MM.1S (cell line): Measurements from ENCODE around the gene UQCC2.

Experiments used
- EZH2 ChIP-seq: fragments of 300-600 bp; sonication (generic); optimal IDR thresholded peaks from 2 replicates; pipeline ENCODE3; 2017; ENCODE audit warnings: low read depth, mild to moderate bottlenecking, antibody characterized with exemption, low read length, mixed read lengths
- EZH2phosphoT487 ChIP-seq: fragments of 300-600 bp; sonication (generic); IDR thresholded peaks from 2 replicates; pipeline ENCODE4 v1.6.1; 2018; ENCODE audit warnings: antibody characterized with exemption, low read length
- TF ChIP-seq, protein P1 (sequence below): fragments of 300-600 bp; sonication (generic); IDR thresholded peaks from 2 replicates; pipeline ENCODE4 v1.5.1; 2016; ENCODE audit warnings: antibody characterized with exemption, low read length, mixed read lengths

DNA sequence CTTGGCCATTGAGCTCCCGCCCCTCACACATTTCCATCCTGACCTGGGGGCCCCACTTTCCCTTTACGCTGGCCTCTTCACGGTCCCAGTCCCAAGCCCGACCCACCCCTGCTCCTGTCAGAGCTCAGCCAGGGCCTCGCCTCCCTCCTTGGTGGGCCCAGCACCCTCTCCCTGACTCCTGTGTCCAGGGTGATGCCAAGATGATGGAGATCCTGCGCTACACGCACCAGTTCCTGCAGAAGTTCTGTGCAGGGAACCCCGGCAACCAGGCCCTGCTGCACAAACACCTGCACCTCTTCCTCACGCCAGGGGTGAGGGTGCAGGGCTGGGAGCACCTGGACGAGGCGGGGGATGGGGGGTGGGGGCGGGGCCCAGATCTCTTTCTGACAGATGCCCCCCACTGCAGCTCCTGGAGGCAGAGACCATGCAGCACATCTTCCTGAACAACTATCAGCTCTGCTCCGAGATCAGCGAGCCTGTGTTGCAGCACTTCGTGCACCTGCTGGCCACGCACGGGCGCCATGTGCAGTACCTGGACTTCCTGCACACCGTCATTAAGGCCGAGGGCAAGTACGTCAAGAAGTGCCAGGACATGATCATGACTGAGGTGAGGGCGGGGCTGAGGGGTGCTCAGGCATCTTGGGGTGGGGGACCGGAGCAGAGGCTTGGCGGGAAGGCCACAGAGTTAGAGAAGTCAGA, 33.1 kb downstream of the UQCC2 start:
- TF ChIP-seq, protein P1, sequence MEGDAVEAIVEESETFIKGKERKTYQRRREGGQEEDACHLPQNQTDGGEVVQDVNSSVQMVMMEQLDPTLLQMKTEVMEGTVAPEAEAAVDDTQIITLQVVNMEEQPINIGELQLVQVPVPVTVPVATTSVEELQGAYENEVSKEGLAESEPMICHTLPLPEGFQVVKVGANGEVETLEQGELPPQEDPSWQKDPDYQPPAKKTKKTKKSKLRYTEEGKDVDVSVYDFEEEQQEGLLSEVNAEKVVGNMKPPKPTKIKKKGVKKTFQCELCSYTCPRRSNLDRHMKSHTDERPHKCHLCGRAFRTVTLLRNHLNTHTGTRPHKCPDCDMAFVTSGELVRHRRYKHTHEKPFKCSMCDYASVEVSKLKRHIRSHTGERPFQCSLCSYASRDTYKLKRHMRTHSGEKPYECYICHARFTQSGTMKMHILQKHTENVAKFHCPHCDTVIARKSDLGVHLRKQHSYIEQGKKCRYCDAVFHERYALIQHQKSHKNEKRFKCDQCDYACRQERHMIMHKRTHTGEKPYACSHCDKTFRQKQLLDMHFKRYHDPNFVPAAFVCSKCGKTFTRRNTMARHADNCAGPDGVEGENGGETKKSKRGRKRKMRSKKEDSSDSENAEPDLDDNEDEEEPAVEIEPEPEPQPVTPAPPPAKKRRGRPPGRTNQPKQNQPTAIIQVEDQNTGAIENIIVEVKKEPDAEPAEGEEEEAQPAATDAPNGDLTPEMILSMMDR, result no peak
- TF ChIP-seq EZH2 (no peak), EZH2phosphoT487 (no peak)
